HUES6 (cell line): ENCODE measurements around the gene ARHGAP31.
"Not testable (repeated sequence)": the region's sequence is repeated elsewhere in the genome, so short reads cannot be mapped to it uniquely, and the experiment has no call there.

Experiments
- H3K27ac ChIP-seq: 2 replicates; pipeline ENCODE4 v1.7.0; 2013; ENCODE audit warnings: low read depth, mild to moderate bottlenecking, low read length, inconsistent platforms
- H3K27me3 ChIP-seq: 2 replicates; pipeline ENCODE4 v1.6.1; 2013; ENCODE audit warnings: low read length; ENCODE audit not compliant: control insufficient read depth, insufficient read depth
- H3K36me3 ChIP-seq: 2 replicates; pipeline ENCODE4 v1.6.1; 2013; ENCODE audit warnings: low read length; ENCODE audit not compliant: control insufficient read depth, insufficient read depth
- H3K4me1 ChIP-seq: 2 replicates; pipeline ENCODE4 v1.6.1; 2013; ENCODE audit warnings: low read length; ENCODE audit not compliant: control insufficient read depth, insufficient read depth
- H3K4me3 ChIP-seq: 2 replicates; pipeline ENCODE4 v1.5.1; 2013; ENCODE audit warnings: low read depth, low read length
- H3K9ac ChIP-seq: one replicate; pipeline ENCODE4 v1.6.1; 2013; ENCODE audit warnings: mild to moderate bottlenecking, low read length
- H3K9me3 ChIP-seq: 2 replicates; pipeline ENCODE4 v1.6.1; 2013; ENCODE audit warnings: low read depth, low read length; ENCODE audit not compliant: control insufficient read depth, insufficient read depth

Gene ARHGAP31

DNA sequence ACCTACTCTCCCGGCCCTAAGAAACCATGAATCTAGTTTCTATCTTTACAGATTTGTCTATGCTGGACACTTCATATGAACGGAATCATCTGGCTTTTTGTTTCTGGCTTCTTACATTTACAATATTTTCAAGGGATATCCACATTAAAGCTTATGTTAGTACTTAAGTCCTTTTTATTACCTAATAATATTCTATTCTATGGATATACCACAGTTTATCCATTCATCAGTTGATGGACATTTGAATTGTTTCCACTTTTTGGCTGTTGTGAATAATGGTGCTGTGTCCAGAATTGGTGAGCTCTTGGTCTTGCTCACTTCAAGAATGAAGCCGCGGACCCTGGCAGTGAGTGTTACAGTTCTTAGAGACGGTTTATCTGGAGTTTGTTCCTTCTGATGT lies 42.6 kb downstream of the ARHGAP31 start:
- Histone ChIP-seq H3K9ac (no peak overlapping the region), H3K4me1 (peaks cover 5% of the 10 kb centered on the region), H3K36me3 (no peaks in the 10 kb centered on the region), H3K27me3 (no peaks in the 10 kb centered on the region), H3K9me3 (peaks cover 6% of the 10 kb centered on the region; the same call in 1 of the 2 replicates), H3K27ac (no peak overlapping the region), H3K4me3 (no peak overlapping the region)

DNA sequence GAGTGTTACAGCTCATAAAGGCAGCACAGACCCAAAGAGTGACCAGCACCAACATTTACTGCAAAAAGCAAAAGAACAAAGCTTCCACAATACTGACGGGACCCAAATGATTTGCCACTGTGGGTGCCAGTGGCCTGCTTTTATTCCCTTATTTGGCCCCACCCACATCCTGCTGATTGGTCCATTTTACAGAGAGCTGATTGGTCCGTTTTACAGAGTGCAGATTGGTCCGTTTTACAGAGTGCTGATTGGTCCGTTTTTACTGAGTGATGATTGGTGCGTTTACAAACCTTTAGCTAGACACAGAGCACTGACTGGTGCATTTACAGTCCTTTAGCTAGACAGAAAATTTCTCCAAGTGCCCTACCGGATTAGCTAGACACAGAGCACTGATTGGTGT lies 43.2 kb downstream of the ARHGAP31 start:
- H3K4me1 ChIP-seq, H3K4me3 ChIP-seq: not testable (repeated sequence)

DNA sequence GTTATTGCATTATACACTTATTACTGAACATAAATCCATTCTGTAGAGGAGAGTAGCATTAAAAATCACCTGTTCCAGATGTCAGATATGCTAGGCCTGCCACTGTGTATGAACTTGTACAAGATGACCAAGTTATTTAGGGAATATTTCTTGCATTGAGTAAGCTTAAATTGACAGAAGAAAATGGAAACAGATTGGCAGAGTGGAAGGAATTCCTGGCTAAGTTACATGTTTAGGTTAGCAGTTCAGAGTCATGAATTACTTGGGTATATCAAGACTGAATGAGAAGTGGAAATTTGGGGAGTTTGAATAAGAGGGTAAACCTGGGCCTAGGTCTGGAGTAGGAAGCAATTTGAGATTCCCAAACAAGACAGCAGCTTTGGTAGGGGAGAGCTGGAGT lies 44.6 kb downstream of the ARHGAP31 start:
- no peaks in the 10 kb centered on the region for H3K4me1 ChIP-seq
- H3K9ac ChIP-seq: no peak overlapping the region
- H3K9me3 ChIP-seq: peaks cover 6% of the 10 kb centered on the region; the same call in 1 of the 2 replicates
- no peak overlapping the region for H3K27ac ChIP-seq
- no peaks in the 10 kb centered on the region for H3K27me3 ChIP-seq
- no peak overlapping the region for H3K4me3 ChIP-seq
- H3K36me3 ChIP-seq: no peaks in the 10 kb centered on the region

More for the DNA sequence above, 43.2 kb downstream of the ARHGAP31 start:
- not testable (repeated sequence) for H3K9ac ChIP-seq, H3K27ac ChIP-seq, H3K36me3 ChIP-seq, H3K9me3 ChIP-seq, H3K27me3 ChIP-seq

DNA sequence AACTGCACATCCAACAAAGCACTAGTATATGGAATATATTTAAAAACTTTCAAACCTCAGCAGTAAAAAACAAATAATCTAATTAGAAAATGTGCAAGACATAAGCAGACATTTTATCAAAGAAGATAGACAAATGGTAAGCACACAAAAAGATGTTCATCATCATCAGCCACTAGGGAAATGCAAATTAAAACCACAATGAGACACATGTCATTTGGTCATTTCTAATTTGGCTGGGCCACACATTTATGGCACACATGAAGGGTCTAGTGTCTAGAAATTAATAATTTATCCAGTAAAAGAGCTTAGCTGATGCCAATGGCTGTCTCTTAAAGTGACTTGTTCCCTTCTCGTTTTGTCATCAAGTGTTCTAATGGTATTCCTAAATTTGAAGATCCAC lies 45.8 kb downstream of the ARHGAP31 start:
- Histone ChIP-seq H3K27me3 (no peaks in the 10 kb centered on the region), H3K9ac (no peak overlapping the region), H3K9me3 (peaks cover 6% of the 10 kb centered on the region; the same call in 1 of the 2 replicates), H3K27ac (no peak overlapping the region), H3K4me3 (no peak overlapping the region), H3K36me3 (no peaks in the 10 kb centered on the region), H3K4me1 (no peaks in the 10 kb centered on the region)

DNA sequence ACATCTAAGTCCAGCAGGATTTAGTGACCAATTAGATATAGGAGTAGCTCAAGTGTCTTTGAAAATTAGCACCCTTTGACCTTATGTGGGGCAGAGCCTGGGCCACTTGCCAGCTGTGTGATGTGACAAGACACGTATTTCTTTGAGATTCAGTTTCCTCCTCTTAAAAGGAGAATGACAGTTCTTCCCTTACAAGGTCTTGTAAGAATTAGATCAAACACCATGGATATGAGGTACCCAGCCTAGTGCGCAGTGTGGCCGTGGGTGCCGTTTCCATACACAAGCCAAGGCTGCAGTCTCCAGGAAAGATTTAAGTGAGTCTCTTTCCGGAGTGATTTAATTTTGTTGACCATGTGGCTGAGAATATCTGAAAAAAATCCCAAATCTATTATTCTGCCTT lies 46.3 kb downstream of the ARHGAP31 start:
- no peak overlapping the region for H3K9ac ChIP-seq
- H3K36me3 ChIP-seq: no peaks in the 10 kb centered on the region
- H3K4me3 ChIP-seq: no peak overlapping the region
- peaks cover 6% of the 10 kb centered on the region; the same call in 1 of the 2 replicates for H3K9me3 ChIP-seq
- 0 out of 2 replicates have a peak, but pooled peaks cover 1% of the 10 kb centered on the region for H3K4me1 ChIP-seq
- no peak overlapping the region for H3K27ac ChIP-seq
- no peaks in the 10 kb centered on the region for H3K27me3 ChIP-seq

DNA sequence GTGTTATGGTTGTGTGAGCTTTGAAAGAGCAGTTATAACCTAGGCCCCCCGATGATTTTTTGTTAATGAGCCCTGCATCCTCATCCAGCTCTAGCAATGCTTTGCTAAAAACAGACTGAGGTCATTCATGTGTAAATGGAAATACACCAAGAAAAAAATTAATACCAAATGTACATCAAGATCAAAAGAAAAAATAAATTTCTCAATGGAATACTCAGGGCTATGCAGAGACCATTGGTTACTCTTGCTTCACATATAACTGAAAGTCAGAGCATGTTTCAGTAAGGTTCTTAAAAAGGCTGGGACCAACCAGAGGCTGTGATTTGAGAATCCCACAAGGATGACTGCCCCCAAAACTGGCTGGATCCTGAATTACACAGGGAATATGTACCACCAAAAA lies 48.0 kb downstream of the ARHGAP31 start:
- Histone ChIP-seq H3K27me3 (no peaks in the 10 kb centered on the region), H3K9ac (no peak overlapping the region), H3K27ac (no peak overlapping the region), H3K36me3 (no peaks in the 10 kb centered on the region), H3K4me3 (no peak overlapping the region), H3K4me1 (peaks cover 17% of the 10 kb centered on the region), H3K9me3 (peaks cover 4% of the 10 kb centered on the region; the same call in 1 of the 2 replicates)

DNA sequence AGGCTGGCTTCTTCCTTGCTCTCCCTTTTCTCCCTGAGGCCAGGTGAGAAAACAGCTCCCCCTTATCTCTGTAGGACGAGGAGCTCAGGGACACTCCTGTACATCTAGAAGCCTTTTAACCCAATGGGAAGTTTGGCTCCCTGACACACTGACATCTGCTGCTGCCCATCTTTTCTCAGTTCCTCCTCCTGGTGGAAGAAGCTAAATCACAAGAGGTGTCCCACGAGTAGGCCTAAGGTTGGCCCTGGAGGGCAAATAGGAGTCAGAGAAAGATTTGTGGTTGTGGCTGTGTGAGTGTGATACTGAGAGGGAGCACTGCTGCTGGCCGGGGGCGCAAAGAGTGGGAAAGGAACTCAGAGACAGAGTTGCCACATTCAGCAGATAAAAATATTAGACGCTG lies 49.5 kb downstream of the ARHGAP31 start:
- Histone ChIP-seq H3K27me3 (no peaks in the 10 kb centered on the region), H3K36me3 (no peaks in the 10 kb centered on the region), H3K27ac (no peak overlapping the region), H3K4me1 (peaks cover 24% of the 10 kb centered on the region), H3K9me3 (no peaks in the 10 kb centered on the region), H3K9ac (no peak overlapping the region), H3K4me3 (no peak overlapping the region)

DNA sequence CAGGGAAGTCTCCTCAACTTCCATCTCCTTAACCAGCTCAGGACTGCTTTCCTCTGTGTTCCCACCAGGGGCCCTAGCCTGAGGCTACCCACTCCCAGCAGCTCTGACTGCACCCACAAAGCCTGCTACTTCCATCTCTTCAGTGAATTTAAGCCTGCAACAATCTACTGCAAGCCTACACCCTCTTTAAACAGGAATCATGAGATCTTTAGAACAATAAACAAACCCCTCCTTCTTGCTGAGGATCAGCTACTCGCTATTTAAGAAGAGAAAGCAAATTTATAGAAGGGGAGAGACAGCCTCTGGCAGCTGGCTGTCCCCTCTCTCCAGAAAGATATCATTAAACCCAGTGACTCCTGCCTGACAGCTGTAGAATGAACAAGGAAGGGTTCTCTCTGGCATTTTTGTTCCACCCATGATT lies 51.9 kb downstream of the ARHGAP31 start:
- H3K27ac ChIP-seq: no peak overlapping the region
- no peaks in the 10 kb centered on the region for H3K36me3 ChIP-seq
- no peaks in the 10 kb centered on the region for H3K27me3 ChIP-seq
- H3K4me1 ChIP-seq: peaks cover 46% of the 10 kb centered on the region
- no peak overlapping the region for H3K4me3 ChIP-seq
- no peak overlapping the region for H3K9ac ChIP-seq
- no peaks in the 10 kb centered on the region for H3K9me3 ChIP-seq

DNA sequence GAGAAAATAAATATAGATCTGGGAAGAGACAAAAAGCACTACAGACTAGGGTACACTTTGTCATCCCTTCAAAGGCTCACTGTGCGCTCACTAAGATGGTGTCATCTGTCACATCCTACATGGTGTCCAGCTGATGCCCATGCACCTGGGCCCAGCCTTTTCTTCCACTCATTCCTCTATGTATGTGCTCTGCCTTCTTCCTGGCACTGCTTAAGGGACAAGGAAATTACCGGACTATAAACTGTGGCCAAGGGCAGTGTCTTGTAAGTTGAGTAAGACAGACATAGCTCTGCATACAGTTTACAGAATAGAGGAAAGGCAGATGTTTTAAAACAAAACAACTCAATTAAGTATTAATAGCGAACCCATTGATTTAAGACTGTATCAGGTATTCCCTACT lies 52.9 kb downstream of the ARHGAP31 start:
- H3K36me3 ChIP-seq: no peaks in the 10 kb centered on the region
- no peaks in the 10 kb centered on the region for H3K9me3 ChIP-seq
- H3K27me3 ChIP-seq: no peaks in the 10 kb centered on the region
- no peak overlapping the region for H3K9ac ChIP-seq
- peaks cover 56% of the 10 kb centered on the region for H3K4me1 ChIP-seq
- H3K27ac ChIP-seq: no peak overlapping the region
- H3K4me3 ChIP-seq: no peak overlapping the region

DNA sequence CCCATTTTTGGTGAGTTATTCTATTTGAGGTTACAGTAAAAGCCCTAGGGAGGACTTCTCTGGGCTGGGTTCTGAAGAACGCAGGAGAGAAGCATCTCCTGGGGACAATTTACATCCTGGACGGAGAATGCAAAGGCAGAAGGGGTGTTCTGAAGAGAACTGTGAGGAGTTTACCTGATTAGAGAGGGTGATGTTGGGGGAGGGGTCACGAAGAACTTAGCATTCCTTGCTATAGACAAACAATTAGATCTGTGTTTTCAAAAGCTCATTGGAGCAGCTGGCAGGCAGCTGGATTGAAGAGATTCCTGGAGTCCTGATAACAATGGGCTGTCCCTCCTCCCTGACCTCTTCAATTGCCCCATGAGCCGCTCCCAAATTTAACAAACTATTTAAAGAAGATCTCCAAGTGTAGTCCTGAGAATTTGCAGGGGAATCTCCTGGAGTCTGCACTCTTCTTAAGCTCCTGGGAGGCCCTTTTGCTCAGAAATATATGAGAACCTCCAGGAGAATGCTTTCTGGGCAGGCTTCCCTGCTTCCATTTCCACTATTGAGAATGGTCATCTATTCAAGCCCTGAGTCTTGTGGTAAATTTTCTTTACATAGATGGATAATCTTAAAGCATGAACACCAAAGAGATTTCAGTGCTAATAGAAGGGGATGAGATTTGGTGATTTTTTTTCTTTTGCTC lies 55.3 kb downstream of the ARHGAP31 start:
- no peaks in the 10 kb centered on the region for H3K9me3 ChIP-seq
- H3K27me3 ChIP-seq: no peaks in the 10 kb centered on the region
- H3K4me3 ChIP-seq: peak overlapping the region; percentile 32; the same call in 1 of the 2 replicates
- peak overlapping the region; percentile 48 for H3K9ac ChIP-seq
- peak overlapping the region; percentile 89 for H3K27ac ChIP-seq
- no peaks in the 10 kb centered on the region for H3K36me3 ChIP-seq
- peaks cover 71% of the 10 kb centered on the region for H3K4me1 ChIP-seq

DNA sequence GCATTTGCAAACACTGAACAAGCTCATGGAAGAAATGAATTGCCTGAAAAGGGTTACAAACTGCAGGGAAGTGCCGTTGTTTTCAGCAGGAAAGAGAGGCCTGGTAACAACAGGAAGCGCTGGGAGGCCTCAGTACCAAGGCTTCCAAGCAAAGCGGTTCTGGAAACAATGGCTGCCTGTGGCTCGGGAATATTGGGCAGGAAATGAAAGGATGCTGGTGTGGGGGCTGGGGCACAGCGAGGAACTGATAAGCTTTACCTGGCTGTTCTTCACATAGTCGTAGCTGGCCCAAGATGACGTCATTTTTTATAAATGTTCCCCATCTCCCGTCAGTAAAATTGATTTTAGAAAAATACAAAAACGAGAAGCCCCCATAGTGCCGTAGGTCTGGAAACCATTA lies 55.9 kb downstream of the ARHGAP31 start:
- Histone ChIP-seq H3K4me3 (peak overlapping the region; percentile 29; the same call in 1 of the 2 replicates), H3K9me3 (no peaks in the 10 kb centered on the region), H3K27ac (peak overlapping the region; percentile 89), H3K36me3 (no peaks in the 10 kb centered on the region), H3K27me3 (no peaks in the 10 kb centered on the region), H3K4me1 (peaks cover 71% of the 10 kb centered on the region), H3K9ac (peak overlapping the region; percentile 48)
